Stimulated activated CD4-positive, alpha-beta T cell treated with anti-CD3 and anti-CD28 coated beads, Interleukin-4, amount 100 ng/mL, for 24 hours (primary cell): ENCODE measurements around the gene RNF181.
"Not testable (repeated sequence)": the region's sequence is repeated elsewhere in the genome, so short reads cannot be mapped to it uniquely, and the experiment has no call there.

Experiments
- DNase-seq: peaks from one replicate; pipeline ENCODE4 v3.0.0-alpha.2; 2020

RNF181 gene

GRCh38 chr2:85597241-85597640 is 1.7 kb downstream of the RNF181 start:
- DNase-seq: no peak

- no peak for DNase-seq
Observed at GRCh38 chr2:85598594-85599340, 3.2 kb downstream of the RNF181 start.

GRCh38 chr2:85599468-85600234 is 4.1 kb downstream of the RNF181 start:
- no peak for DNase-seq

GRCh38 chr2:85600235-85600575 is 4.7 kb downstream of the RNF181 start:
- no peak for DNase-seq

- no peak for DNase-seq
Observed at GRCh38 chr2:85600951-85601770, 5.6 kb downstream of the RNF181 start.

- DNase-seq: no peak
Observed at GRCh38 chr2:85601771-85602475, 6.4 kb downstream of the RNF181 start.

- DNase-seq: peak; percentile 89
Observed at GRCh38 chr2:85602476-85603234, 7.1 kb downstream of the RNF181 start, which contains the start of gene TMEM150A. TMEM150A (minus strand) TSS chr2:85602698; CDS start chr2:85601948, 750 bp downstream.

- DNase-seq: not testable (repeated sequence)
Observed at GRCh38 chr2:85604133-85604444, 8.5 kb downstream of the RNF181 start.

GRCh38 chr2:85604568-85605339 is 9.2 kb downstream of the RNF181 start:
- DNase-seq: no peak

- no peak for DNase-seq
Observed at GRCh38 chr2:85605406-85606115, 10.0 kb downstream of the RNF181 start.

GRCh38 chr2:85606116-85606455 is 10.5 kb downstream of the RNF181 start:
- DNase-seq: no peak

- no peak for DNase-seq
Observed at GRCh38 chr2:85607268-85608215, 12.0 kb downstream of the RNF181 start.

GRCh38 chr2:85611217-85611704 is 15.7 kb downstream of the RNF181 start:
- no peak for DNase-seq

GRCh38 chr2:85611705-85612587 is 16.4 kb downstream of the RNF181 start, which contains the start of gene C2orf68:
C2orf68 (minus strand) TSS chr2:85612066; CDS start chr2:85611984, 82 bp downstream.
- peak; percentile 89 for DNase-seq

GRCh38 chr2:85613717-85614515 is 18.4 kb downstream of the RNF181 start:
- DNase-seq: no peak

GRCh38 chr2:85614757-85615156 is 19.2 kb downstream of the RNF181 start:
- DNase-seq: not testable (repeated sequence)

GRCh38 chr2:85615413-85615728 is 19.8 kb downstream of the RNF181 start:
- no peak for DNase-seq
